ENCODE data around the gene UBP1.
A peak's percentile ranks its signal among the peaks of the same experiment; 100 is the strongest.

DNA sequence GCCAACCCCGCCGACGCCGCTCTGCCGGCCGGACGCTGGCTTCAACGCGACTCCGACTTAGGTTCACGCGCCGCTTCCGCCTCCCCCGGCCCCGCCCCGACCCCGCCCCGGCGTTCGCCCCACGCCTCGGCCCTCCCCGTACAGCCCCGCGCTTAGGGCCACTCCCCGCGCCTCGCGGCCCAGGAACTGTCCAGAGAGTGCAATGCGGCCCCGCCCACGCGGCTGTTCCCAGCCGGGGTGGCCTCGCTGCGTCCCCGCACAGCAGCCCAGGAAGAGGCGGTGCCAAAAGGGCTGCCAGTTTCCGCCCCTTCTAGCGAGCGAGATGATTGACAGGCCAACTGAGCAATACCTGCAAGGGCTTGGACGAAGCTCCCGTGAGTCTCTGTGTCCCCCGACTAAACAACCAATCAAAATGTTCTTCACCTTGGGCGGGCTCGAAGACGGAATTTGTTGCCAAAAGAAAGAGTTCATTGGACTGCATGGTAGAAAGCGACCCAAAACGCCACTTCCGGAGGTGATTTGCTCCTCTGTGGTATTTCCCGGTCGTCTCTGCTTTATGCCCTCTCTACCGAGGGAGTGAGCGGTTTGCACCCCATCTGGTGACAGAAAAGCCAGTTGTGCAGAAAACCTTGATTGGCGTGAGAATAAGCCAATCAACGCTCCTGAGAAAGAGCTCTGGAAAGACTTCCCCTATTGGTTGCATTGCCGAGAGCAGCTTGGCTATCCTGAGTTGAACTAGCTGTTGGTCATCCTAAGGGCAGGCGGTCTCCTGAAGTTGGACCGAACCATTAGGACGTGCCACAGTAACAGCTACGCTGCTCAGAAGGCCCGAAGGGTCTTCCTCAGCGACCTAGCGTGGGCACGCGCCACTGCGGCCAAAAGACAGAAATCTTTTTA, at the start of gene UBP1:
- peak; percentile 92 for TF ChIP-seq POLR2A (IDR thresholded peaks at IDR 0.05; ENCODE audit: borderline replicate concordance, extremely low read depth, insufficient read depth, insufficient read length)
- TF ChIP-seq, protein P1, sequence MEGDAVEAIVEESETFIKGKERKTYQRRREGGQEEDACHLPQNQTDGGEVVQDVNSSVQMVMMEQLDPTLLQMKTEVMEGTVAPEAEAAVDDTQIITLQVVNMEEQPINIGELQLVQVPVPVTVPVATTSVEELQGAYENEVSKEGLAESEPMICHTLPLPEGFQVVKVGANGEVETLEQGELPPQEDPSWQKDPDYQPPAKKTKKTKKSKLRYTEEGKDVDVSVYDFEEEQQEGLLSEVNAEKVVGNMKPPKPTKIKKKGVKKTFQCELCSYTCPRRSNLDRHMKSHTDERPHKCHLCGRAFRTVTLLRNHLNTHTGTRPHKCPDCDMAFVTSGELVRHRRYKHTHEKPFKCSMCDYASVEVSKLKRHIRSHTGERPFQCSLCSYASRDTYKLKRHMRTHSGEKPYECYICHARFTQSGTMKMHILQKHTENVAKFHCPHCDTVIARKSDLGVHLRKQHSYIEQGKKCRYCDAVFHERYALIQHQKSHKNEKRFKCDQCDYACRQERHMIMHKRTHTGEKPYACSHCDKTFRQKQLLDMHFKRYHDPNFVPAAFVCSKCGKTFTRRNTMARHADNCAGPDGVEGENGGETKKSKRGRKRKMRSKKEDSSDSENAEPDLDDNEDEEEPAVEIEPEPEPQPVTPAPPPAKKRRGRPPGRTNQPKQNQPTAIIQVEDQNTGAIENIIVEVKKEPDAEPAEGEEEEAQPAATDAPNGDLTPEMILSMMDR (IDR thresholded peaks at IDR 0.05 in 2 of 3, conservative IDR thresholded peaks at IDR 0.05 in 1 of 3; ENCODE audit: borderline replicate concordance in 1 of 3, insufficient read depth in 1 of 3, low read depth in 2 of 3, low read length in 2 of 3): no peak
- TF ChIP-seq CEBPB (IDR thresholded peaks at IDR 0.05; ENCODE audit: low read depth): no peak
- TF ChIP-seq POLR2AphosphoS5 (IDR thresholded peaks at IDR 0.05; ENCODE audit: low read depth, low read length): peak; percentile 96
- no peak for TF ChIP-seq ZFX (IDR thresholded peaks at IDR 0.05)
- no peak for TF ChIP-seq EZH2 (IDR thresholded peaks at IDR 0.05)
- TF ChIP-seq, protein P2, sequence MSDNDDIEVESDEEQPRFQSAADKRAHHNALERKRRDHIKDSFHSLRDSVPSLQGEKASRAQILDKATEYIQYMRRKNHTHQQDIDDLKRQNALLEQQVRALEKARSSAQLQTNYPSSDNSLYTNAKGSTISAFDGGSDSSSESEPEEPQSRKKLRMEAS (IDR thresholded peaks at IDR 0.05): peak; percentile 69; the same call in 1 of the 2 replicates
- TF ChIP-seq EZH2phosphoT487 (IDR thresholded peaks at IDR 0.05; ENCODE audit: borderline replicate concordance): no peak
- TF ChIP-seq SIN3A (IDR thresholded peaks at IDR 0.05; ENCODE audit: low read depth): peak; percentile 79
- TF ChIP-seq, protein P3, sequence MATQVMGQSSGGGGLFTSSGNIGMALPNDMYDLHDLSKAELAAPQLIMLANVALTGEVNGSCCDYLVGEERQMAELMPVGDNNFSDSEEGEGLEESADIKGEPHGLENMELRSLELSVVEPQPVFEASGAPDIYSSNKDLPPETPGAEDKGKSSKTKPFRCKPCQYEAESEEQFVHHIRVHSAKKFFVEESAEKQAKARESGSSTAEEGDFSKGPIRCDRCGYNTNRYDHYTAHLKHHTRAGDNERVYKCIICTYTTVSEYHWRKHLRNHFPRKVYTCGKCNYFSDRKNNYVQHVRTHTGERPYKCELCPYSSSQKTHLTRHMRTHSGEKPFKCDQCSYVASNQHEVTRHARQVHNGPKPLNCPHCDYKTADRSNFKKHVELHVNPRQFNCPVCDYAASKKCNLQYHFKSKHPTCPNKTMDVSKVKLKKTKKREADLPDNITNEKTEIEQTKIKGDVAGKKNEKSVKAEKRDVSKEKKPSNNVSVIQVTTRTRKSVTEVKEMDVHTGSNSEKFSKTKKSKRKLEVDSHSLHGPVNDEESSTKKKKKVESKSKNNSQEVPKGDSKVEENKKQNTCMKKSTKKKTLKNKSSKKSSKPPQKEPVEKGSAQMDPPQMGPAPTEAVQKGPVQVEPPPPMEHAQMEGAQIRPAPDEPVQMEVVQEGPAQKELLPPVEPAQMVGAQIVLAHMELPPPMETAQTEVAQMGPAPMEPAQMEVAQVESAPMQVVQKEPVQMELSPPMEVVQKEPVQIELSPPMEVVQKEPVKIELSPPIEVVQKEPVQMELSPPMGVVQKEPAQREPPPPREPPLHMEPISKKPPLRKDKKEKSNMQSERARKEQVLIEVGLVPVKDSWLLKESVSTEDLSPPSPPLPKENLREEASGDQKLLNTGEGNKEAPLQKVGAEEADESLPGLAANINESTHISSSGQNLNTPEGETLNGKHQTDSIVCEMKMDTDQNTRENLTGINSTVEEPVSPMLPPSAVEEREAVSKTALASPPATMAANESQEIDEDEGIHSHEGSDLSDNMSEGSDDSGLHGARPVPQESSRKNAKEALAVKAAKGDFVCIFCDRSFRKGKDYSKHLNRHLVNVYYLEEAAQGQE (IDR thresholded peaks at IDR 0.05; ENCODE audit: low read depth): no peak
- TF ChIP-seq JUND (IDR thresholded peaks at IDR 0.05): no peak
- no peak for TF ChIP-seq RAD21 (IDR thresholded peaks at IDR 0.05; ENCODE audit: low read depth)
- peak; percentile 99 for TF ChIP-seq SP1 (IDR thresholded peaks at IDR 0.05; ENCODE audit: low read depth)
- TF ChIP-seq TCF7L2 (IDR thresholded peaks at IDR 0.05; ENCODE audit: borderline replicate concordance, extremely low read depth, insufficient read depth, insufficient read length): no peak
